Mesendoderm (in vitro differentiated cells): ENCODE data around the gene XPOT. TPM values are rescaled to one million over a fixed set of nuclear protein-coding genes. Genes with fewer than 3 reads are reported as not detected.
"Not testable (repeated sequence)": the region's sequence is repeated elsewhere in the genome, so short reads cannot be mapped to it uniquely, and the experiment has no call there.

Experiments used
- DNase-seq: peaks from one replicate; pipeline ENCODE4 v3.0.0; 2013
- H2AK5ac ChIP-seq: 2 replicates; pipeline ENCODE4 v1.6.1; 2013; ENCODE audit warnings: low read length, inconsistent platforms
- H2BK120ac ChIP-seq: 2 replicates; pipeline ENCODE4 v1.6.1; 2013; ENCODE audit warnings: low read depth, mild to moderate bottlenecking, low read length, moderate library complexity, mixed read lengths
- H2BK15ac ChIP-seq: replicated peaks from 2 replicates; pipeline ENCODE4 v1.6.1; 2013; ENCODE audit warnings: low read depth, mild to moderate bottlenecking, moderate library complexity
- H2BK5ac ChIP-seq: 2 replicates; pipeline ENCODE4 v1.6.1; 2013; ENCODE audit warnings: low read length, inconsistent platforms
- H3K18ac ChIP-seq: 2 replicates; pipeline ENCODE4 v1.6.1; 2013; ENCODE audit warnings: mild to moderate bottlenecking, low read length, mixed read lengths
- H3K23ac ChIP-seq: one replicate; pipeline ENCODE4 v1.6.1; 2013; ENCODE audit warnings: low read length
- H3K27ac ChIP-seq: 2 replicates; pipeline ENCODE4 v1.5.1; 2013; ENCODE audit warnings: low read depth, mild to moderate bottlenecking, inconsistent platforms, low read length, moderate library complexity
- H3K27me3 ChIP-seq: 2 replicates; pipeline ENCODE4 v1.6.1; 2013; ENCODE audit warnings: low read length, control low read depth, mild to moderate bottlenecking, inconsistent platforms; ENCODE audit not compliant: insufficient read depth, poor library complexity
- H3K36me3 ChIP-seq: 2 replicates; pipeline ENCODE4 v1.6.1; 2013; ENCODE audit warnings: low read length, inconsistent platforms; ENCODE audit not compliant: control insufficient read depth, insufficient read depth
- H3K4ac ChIP-seq: one replicate; pipeline ENCODE4 v1.6.1; 2013; ENCODE audit warnings: low read depth, mild to moderate bottlenecking, low read length, moderate library complexity
- H3K4me1 ChIP-seq: 2 replicates; pipeline ENCODE4 v1.6.1; 2013; ENCODE audit warnings: low read depth, low read length, inconsistent platforms; ENCODE audit not compliant: control insufficient read depth
- H3K4me2 ChIP-seq: 2 replicates; pipeline ENCODE4 v1.6.1; 2013; ENCODE audit warnings: low read length
- H3K4me3 ChIP-seq: 2 replicates; pipeline ENCODE4 v1.5.1; 2013; ENCODE audit warnings: mild to moderate bottlenecking, low read length
- H3K56ac ChIP-seq: one replicate; pipeline ENCODE4 v1.6.1; 2013; ENCODE audit warnings: low read length
- H3K79me1 ChIP-seq: 2 replicates; pipeline ENCODE4 v1.6.1; 2013; ENCODE audit warnings: low read length, inconsistent platforms
- H3K79me2 ChIP-seq: 2 replicates; pipeline ENCODE4 v1.6.1; 2013; ENCODE audit warnings: mild to moderate bottlenecking, low read length; ENCODE audit not compliant: control insufficient read depth, insufficient read depth
- H3K9ac ChIP-seq: 2 replicates; pipeline ENCODE4 v1.6.1; 2013; ENCODE audit warnings: low read length, inconsistent platforms
- H4K5ac ChIP-seq: one replicate; pipeline ENCODE4 v1.6.1; 2013; ENCODE audit warnings: low read length
- H4K8ac ChIP-seq: one replicate; pipeline ENCODE4 v1.6.1; 2013; ENCODE audit warnings: low read depth, mild to moderate bottlenecking, control low read depth, low read length, moderate library complexity
- WGBS: extraction: QIAGEN DNeasy Blood & Tissue Kit; methylation state at CpG from one replicate; pipeline ENCODE4 v1.1.7; 2013; ENCODE audit warnings: low lambda C conversion rate, missing lambda C conversion rate; ENCODE audit not compliant: insufficient coverage; ENCODE audit errors: extremely low coverage; 5-methylcytosine and 5-hydroxymethylcytosine counted together
- polyA plus RNA-seq, 2 experiments: library from polyadenylated mRNA; stranded (reverse); fragments of 200-250 nt; gene quantifications; one replicate each; pipeline ENCODE4 v1.2.3, GENCODE V29; 2013

XPOT gene, protein sequence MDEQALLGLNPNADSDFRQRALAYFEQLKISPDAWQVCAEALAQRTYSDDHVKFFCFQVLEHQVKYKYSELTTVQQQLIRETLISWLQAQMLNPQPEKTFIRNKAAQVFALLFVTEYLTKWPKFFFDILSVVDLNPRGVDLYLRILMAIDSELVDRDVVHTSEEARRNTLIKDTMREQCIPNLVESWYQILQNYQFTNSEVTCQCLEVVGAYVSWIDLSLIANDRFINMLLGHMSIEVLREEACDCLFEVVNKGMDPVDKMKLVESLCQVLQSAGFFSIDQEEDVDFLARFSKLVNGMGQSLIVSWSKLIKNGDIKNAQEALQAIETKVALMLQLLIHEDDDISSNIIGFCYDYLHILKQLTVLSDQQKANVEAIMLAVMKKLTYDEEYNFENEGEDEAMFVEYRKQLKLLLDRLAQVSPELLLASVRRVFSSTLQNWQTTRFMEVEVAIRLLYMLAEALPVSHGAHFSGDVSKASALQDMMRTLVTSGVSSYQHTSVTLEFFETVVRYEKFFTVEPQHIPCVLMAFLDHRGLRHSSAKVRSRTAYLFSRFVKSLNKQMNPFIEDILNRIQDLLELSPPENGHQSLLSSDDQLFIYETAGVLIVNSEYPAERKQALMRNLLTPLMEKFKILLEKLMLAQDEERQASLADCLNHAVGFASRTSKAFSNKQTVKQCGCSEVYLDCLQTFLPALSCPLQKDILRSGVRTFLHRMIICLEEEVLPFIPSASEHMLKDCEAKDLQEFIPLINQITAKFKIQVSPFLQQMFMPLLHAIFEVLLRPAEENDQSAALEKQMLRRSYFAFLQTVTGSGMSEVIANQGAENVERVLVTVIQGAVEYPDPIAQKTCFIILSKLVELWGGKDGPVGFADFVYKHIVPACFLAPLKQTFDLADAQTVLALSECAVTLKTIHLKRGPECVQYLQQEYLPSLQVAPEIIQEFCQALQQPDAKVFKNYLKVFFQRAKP
- polyA plus RNA-seq (2013, experiment 1 of 2), result 143 TPM
- 148 TPM for polyA plus RNA-seq (2013, experiment 2 of 2)

DNA sequence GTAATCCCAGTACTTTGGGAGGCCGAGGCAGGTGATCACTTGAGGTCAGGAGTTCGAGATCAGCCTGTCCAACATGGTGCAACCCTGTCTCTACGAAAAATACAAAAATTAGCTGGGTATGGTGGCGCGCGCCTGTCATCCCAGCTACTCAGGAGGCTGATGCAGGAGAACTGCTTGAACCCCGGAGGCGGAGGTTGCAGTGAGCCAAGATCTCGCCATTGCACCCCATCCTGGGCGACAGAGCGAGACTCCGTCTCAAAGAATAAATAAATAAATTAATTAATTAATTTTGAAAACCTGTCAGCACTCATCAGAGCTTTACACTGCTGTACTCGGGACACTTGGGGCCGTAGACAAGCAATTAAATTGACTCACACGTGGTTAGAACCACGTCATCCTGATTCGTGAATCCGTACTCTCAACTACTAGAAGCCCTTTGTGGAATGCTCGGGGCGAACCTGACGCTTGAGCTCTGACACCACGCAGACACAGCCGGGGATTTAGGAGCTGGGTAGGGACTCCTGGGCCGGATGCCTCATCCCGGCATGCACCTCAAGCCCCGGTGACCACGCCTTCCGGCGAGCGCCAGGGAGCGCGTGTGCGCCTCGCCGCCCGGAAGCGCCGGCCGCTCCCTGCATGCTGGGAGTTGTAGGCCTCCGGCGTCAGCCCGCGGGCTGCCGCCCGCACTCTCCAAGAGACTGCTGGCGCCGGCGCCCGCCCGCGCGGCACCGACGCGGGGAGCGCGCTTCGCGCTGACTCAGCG, at the start of gene XPOT:
TSS of gene XPOT (plus strand) at position 686 of the 763 bp plus-strand sequence. CDS start 5,644 bp downstream, outside the sequence.
- H4K8ac ChIP-seq, result peak within 1 kb of the TSS; percentile 29
- no peaks in the 10 kb centered on the region for H3K27me3 ChIP-seq
- H2AK5ac ChIP-seq, result no peak within 1 kb of the TSS
- peak within 1 kb of the TSS; percentile 99 for H3K9ac ChIP-seq
- peak within 1 kb of the TSS; percentile 59 for H3K23ac ChIP-seq
- peak within 1 kb of the TSS; percentile 98 for H3K27ac ChIP-seq
- no peak within 1 kb of the TSS for H2BK120ac ChIP-seq
- WGBS, result no CpG with 5 or more reads among the region's 60 CpGs
- peak; percentile 99 for DNase-seq
- H3K4me3 ChIP-seq, result peak within 1 kb of the TSS; percentile 60
- H3K79me1 ChIP-seq, result no peaks in the 10 kb centered on the region
- H3K36me3 ChIP-seq, result no peaks in the 10 kb centered on the region
- no peaks in the 10 kb centered on the region for H3K4me1 ChIP-seq
- H3K79me2 ChIP-seq, result peaks cover 39% of the 10 kb centered on the region
- H2BK5ac ChIP-seq, result peak within 1 kb of the TSS; percentile 85
- H4K5ac ChIP-seq, result no peak within 1 kb of the TSS
- H3K56ac ChIP-seq, result peak within 1 kb of the TSS; percentile 100
- H3K4me2 ChIP-seq, result peak within 1 kb of the TSS; percentile 75
- peak within 1 kb of the TSS; percentile 54 for H3K18ac ChIP-seq
- H2BK15ac ChIP-seq, result no peak within 1 kb of the TSS
- H3K4ac ChIP-seq, result peak within 1 kb of the TSS; percentile 43

DNA sequence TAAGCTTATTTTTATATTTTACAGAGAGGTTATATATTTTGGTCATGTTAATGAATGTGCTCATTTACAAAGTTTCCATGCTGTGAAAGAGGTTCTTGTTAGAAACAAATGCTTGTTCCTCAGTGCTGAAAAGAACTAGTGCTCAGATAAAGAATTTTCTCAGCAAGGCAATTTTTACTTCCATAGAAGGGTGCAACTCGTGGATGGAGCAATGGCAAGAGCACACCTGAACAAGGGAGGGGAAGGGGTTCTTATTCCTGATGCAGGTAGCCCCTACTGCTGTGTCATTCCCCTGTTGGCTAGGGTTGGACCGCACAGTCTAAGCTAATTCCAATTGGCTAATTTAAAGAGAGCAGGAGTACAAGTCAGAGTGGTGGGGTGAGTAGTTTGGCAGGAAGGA, 48.0 kb upstream of the XPOT start:
- not testable (repeated sequence) for H2BK120ac ChIP-seq, H3K23ac ChIP-seq, H2AK5ac ChIP-seq, H4K5ac ChIP-seq, H3K4ac ChIP-seq, H2BK5ac ChIP-seq, H3K27me3 ChIP-seq, H3K27ac ChIP-seq, H3K56ac ChIP-seq, H2BK15ac ChIP-seq, H3K79me2 ChIP-seq, H3K4me3 ChIP-seq, H3K9ac ChIP-seq, H3K4me2 ChIP-seq, H3K18ac ChIP-seq, H3K36me3 ChIP-seq, H3K4me1 ChIP-seq, DNase-seq, H3K79me1 ChIP-seq, H4K8ac ChIP-seq
- WGBS, result no CpG with 5 or more reads among the region's 2 CpGs

DNA sequence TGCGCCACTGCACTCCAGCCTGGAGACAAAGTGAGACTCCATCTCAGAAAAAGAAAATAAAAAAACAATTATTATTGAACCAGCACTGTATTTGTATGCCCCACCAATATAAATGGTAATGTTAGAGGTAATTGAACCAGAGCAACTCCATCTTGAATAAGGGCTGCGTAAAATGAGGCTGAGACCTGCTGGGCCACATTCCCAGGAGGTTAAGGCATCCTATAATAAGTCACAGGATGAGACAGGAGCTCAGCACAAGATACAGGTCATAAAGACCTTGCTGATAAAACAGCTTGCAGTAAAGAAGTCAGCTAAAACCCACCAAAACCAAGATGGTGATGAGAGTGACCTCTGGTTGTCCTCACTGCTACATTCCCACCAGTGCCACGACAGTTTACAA, 43.0 kb upstream of the XPOT start:
- H2BK15ac ChIP-seq, H2BK5ac ChIP-seq, H3K79me2 ChIP-seq, DNase-seq, H3K4me2 ChIP-seq, H3K79me1 ChIP-seq, H4K8ac ChIP-seq, H3K56ac ChIP-seq, H3K4me1 ChIP-seq, H4K5ac ChIP-seq, H3K36me3 ChIP-seq, H3K18ac ChIP-seq, H3K9ac ChIP-seq, H3K4ac ChIP-seq, H3K4me3 ChIP-seq, H3K27ac ChIP-seq, H2AK5ac ChIP-seq, H3K23ac ChIP-seq, H2BK120ac ChIP-seq, H3K27me3 ChIP-seq: not testable (repeated sequence)
- no CpG with 5 or more reads among the region's 3 CpGs for WGBS

DNA sequence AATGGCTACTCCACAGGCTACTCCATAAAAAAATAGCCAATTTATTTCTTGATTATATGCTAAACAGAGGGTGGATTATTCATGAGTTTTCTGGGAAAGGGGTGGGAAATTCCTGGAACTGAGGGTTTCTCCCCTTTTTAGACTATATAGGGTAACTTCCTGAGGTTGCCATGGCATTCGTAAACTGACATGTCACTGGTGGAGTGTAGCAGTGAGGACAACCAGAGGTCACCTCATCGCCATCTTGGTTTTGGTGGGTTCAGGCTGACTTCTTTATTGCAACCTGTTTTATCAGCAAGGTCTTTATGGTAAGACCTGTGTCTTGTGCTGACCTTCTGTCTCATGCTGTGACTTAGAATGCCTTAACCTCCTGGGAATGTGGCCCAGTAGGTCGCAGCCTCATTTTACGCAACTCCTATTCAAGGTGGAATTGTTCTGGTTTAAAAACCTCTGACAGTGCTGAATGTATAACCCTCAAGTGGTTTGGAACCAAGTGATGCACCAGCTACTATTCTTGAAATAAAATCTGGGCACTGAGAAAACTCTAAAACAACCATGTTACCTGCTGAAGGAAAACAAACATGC, 41.4 kb upstream of the XPOT start:
- H2AK5ac ChIP-seq, result no peak overlapping the region
- H4K8ac ChIP-seq, result no peak overlapping the region
- no peak overlapping the region for H2BK15ac ChIP-seq
- no peak overlapping the region for H3K27ac ChIP-seq
- H2BK5ac ChIP-seq, result no peak overlapping the region
- H3K79me1 ChIP-seq, result no peaks in the 10 kb centered on the region
- no peak overlapping the region for H3K18ac ChIP-seq
- no peak overlapping the region for H3K9ac ChIP-seq
- H3K4me3 ChIP-seq, result no peak overlapping the region
- no peaks in the 10 kb centered on the region for H3K79me2 ChIP-seq
- no peaks in the 10 kb centered on the region for H3K4me1 ChIP-seq
- no peak overlapping the region for H3K4me2 ChIP-seq
- WGBS, result no CpG with 5 or more reads among the region's 4 CpGs
- no peak overlapping the region for H2BK120ac ChIP-seq
- H3K56ac ChIP-seq, result no peak overlapping the region
- no peak overlapping the region for H4K5ac ChIP-seq
- H3K27me3 ChIP-seq, result no peaks in the 10 kb centered on the region
- no peak overlapping the region for H3K23ac ChIP-seq
- no peaks in the 10 kb centered on the region for H3K36me3 ChIP-seq
- DNase-seq, result peak; percentile 30
- no peak overlapping the region for H3K4ac ChIP-seq

DNA sequence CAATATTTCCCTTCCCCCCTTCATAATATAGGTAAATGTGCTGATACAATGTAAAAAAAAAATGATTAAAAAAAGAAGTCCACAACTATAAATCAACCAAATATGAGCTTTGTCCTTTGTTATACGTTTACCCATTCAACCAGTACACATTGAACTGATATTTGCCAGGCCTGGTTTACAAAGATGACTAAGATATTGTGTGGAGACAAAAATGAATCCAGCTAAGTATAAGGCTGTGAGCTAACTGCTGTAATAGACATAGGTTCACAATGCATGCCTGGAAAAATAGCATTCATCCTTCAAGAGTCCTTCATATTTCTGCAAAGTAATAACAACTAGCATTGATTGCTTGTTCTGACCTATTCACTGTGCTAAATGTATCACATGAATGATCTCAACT, 20.5 kb upstream of the XPOT start:
- Histone ChIP-seq H3K36me3 (no peaks in the 10 kb centered on the region), H3K27ac (no peak overlapping the region), H2BK15ac (no peak overlapping the region), H3K23ac (no peak overlapping the region), H2BK120ac (no peak overlapping the region), H4K5ac (no peak overlapping the region), H3K79me1 (no peaks in the 10 kb centered on the region), H3K27me3 (no peaks in the 10 kb centered on the region), H3K4me1 (no peaks in the 10 kb centered on the region), H2BK5ac (no peak overlapping the region), H3K56ac (no peak overlapping the region), H3K4me2 (no peak overlapping the region), H3K4ac (no peak overlapping the region), H3K18ac (no peak overlapping the region), H3K79me2 (no peaks in the 10 kb centered on the region), H2AK5ac (no peak overlapping the region), H3K9ac (no peak overlapping the region), H4K8ac (no peak overlapping the region), H3K4me3 (no peak overlapping the region)
- no peak for DNase-seq
- no CpG with 5 or more reads among the region's 1 CpG for WGBS
